GM19328 (cell line): ENCODE measurements around the gene B4GALT2.

Experiments
- ATAC-seq: cut with Tn5 transposase; IDR thresholded peaks from one replicate; pipeline ENCODE4 v1.9.1; 2021; ENCODE audit warnings: mild to moderate bottlenecking, moderate library complexity; ENCODE audit not compliant: unreplicated experiment

Gene B4GALT2

DNA sequence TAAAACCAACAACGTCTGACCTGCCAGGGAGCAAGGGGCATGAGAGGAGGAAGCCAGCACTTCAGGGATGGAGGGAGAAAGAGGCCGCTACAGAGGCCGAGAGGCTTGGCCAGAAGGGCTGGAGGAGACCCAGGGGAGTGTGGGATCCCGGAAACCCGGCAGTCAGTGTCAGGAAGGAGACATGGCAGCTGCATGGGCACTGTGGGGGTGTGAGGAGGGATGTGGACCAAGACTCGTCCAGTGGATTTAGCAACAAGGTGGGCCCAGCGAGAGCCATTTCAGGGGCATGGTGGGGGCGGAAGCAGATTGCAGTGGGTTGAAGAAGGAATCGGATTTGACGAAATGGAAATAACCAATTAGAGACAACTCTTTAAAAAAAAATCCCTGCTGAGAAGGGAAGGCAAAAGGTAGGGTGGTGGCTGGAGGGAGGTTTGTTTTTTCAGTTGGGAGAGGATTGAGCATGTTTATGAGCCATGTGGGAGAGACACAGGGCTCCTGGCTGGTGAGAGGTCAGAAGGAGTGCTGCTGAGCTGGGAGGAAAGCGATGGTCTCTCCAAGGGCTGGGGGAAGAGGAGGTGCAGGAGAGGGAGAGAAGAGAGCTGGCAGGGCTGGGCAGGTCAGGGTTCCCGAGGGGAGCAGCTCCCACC, 4.4 kb downstream of the B4GALT2 start:
- ATAC-seq: no peak

GRCh38 chr1:43984855-43985254, 5.8 kb downstream of the B4GALT2 start:
- no peak for ATAC-seq

DNA sequence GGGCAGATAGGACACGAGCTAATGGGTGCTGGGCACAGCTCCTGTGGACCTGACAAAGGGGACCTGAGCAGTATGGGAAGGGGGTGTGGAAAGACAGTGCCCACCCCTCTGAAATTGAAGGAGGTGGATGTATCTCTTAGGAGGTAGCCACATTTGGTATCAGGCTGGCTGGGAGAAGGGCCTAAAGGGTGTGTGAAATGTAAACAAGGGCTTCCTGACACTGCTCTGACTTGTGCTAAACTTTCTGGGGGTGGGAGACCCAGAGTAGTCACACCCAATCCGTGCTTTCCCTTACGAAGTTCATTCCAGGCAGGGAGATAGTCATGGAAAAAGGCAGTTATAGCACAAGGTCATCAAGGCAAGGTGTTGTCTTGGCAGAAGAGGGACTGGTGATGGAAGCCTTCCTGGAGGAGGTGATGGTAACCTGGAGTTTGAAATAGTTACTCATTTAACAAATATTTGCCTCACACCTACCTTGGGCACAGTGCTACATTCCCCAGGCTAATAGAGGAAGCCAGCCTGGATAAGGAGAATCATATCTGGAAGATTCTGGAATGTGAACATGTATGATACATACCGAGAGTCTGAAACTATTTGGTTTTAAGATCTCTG, 7.1 kb downstream of the B4GALT2 start:
- no peak for ATAC-seq

DNA sequence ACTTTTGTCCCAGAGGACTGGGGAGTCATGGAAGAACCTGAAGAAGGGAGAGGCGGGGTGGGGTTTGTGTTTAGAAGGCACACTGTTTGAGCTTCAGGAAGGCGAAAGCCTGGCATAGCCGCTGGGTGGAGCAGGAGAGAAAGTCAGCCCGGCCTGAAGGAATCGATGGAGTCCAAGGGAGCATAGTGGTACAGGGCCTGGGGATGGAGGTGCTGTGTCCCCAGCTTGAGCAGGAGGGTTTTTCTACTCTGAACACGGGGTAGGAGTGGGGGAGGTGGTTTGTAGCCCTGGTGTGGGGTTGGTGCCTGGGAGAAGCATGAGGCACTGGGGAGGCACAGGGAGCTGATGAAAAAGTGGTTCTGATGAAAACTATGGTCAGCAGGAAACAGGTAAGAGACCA, 7.7 kb downstream of the B4GALT2 start:
- no peak for ATAC-seq

- ATAC-seq: no peak
These were observed 8.3 kb downstream of the B4GALT2 start for GRCh38 chr1:43987159-43987902.

- no peak for ATAC-seq
These were observed 11.5 kb downstream of the B4GALT2 start for GRCh38 chr1:43990271-43991199.

DNA sequence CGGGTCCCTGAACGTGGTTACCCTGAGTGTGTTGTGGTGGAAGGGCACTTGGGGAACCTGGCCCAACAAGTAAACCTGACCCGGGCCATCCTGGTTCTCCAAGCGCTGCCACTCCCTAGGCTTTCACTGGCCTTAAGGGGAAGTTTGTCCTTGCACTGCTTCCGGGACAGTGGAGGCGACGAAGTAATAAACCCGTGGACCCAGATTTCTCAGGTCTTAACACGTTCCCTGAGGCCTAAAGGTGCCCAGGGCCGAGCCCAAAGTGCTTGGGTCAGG, 12.1 kb downstream of the B4GALT2 start:
- ATAC-seq: no peak

DNA sequence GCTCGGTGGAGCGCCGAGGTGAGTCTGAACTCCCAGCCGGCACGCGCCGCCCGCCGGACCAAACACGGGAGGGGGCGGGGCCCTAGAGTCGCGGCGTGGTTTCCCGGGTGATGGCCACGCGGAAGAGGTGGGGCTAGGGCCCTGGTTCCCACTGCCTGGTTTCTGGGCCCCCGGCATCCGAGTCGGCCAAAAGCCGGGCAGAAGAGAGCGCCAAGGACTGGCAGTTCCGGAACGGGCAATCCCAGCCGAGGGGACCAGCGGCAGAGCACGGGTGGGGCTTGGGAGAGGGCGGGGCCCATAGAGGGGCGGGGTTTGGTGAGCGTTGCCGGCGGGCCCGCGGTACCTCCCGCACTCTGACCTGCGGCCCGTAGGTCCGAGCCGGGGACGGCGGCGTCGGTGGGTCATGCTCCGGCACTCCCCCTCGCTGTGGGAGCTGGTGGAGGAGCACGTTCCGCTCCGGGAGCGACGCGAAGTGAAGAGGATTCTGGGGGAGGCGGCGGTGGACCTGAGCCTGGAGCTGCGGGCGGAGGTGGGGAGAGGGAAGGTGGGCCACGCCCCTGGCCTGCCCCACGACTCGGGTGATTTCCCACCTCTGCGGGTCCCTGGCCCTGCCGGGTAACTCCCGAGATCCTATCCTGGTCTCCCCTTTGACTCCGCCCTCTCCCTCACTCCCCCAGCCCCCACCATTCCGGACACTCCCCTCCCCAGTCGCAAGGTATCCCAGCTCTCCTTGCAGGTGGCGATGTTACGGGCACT, 12.6 kb downstream of the B4GALT2 start, which contains the start of gene CCDC24:
Gene CCDC24 (plus strand): TSS at position 124 of the 756 bp plus-strand sequence. CDS start 280 bp downstream, at position 404.
- ATAC-seq: peak; percentile 80

DNA sequence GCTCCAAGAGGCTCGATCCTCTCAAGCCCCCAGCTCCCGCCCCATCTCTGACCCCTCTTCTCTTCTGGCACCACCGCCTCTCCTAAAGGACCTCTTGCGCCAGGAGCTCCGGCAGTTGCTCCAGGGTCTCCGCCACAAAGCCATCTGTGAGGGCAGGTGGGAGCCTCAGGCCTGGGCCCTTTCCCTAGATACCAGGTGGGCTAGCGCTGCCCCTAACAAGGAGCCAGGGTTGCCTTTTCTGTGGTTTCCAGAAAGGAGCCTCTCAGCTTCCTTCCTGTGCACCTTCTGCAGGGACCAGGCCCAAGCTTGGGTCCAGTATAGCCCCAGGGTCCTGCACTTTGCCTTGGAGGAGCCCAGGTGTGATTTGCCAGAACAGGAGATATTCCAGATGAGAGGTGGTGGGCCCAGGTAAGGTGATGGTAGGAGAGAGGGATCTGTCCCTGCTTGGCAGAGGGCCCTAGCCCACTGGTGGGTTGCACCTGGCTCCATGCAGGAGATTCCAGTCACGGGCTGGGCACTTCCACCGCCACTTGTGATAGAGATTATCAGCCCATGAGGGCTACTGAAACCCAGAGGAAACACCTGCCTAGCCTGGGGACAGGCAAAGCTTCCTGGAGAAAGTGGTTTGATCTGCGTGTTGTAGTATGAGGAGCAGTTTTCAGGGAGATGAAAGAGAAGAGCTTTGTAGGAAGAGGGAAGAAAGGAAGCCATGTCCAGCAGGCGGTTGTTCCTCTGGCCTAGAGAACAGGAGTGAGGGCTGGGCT, 13.4 kb downstream of the B4GALT2 start:
- ATAC-seq: no peak

- ATAC-seq: no peak
These were observed 14.3 kb downstream of the B4GALT2 start for GRCh38 chr1:43993206-43993914.

- no peak for ATAC-seq
These were observed 15.1 kb downstream of the B4GALT2 start for GRCh38 chr1:43994071-43994470.

DNA sequence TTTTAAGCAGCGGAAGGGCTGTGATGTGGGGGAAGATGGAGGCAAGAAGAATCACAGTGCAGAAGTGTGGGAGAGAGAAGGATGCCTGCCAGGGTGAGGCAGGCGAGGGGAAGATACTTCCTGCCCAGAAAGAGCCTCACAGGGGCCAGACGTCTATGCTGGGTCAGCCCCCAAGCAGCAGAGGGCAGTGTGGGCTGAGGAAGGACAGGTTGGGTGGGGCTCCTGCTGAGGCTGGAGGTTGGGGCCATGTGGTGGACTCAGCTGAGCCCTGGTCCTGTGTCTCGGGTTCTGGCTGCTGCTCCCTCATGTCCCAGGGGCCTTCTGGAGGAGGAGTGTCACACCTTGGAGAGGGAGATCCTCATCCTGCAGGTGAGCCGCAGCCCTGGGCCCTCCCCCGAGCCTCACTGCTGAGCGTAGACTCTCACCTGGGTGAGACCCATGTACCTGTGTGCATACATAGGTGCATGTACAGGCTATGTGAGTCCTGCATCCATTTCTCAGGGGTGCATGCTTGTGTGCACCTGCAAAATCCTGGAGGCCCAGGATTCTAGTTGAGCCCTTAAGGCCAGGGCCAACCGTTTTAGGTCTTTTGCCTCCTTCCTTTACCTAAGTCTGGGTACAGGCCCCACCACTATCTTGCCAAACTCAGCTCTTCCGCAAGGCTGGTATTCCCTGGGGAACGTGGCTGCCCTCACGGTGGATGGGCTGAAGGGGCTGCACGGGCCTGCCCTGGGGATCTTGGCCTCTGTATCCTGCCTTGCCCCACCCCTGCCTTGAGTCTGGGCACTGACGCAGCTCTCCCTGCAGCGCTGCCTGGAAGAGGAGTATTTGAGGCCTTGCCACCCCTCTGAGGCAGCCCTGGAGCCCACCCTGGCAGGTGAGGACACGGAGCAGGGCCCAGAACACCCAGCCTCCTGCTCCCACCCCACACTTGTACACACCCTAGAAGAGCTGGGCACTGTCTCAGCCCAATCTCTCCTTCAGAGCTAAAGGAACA, 16.1 kb downstream of the B4GALT2 start:
- no peak for ATAC-seq

- no peak for ATAC-seq
These were observed 17.1 kb downstream of the B4GALT2 start for GRCh38 chr1:43995984-43996732.

DNA sequence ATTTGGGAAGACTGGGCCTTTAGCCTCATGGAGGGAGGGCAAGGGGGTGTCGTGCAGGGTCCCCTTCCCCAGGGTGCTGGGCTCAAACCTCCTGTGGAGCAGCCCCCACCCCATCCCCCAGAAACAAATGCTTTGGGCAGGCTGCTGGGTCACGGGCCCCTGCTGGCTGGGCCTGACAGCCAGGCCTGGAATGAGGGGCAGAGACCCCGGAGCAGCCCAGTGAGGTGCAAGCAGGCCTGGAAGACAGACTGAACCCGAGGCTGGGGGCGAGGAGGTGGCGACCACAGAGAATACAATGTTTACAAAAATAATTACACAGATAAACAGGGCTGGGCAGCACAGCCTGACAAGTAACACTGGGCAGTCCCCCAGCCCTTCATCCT, 17.7 kb downstream of the B4GALT2 start:
- no peak for ATAC-seq

- ATAC-seq: no peak
These were observed 18.4 kb downstream of the B4GALT2 start for GRCh38 chr1:43997295-43997999.

DNA sequence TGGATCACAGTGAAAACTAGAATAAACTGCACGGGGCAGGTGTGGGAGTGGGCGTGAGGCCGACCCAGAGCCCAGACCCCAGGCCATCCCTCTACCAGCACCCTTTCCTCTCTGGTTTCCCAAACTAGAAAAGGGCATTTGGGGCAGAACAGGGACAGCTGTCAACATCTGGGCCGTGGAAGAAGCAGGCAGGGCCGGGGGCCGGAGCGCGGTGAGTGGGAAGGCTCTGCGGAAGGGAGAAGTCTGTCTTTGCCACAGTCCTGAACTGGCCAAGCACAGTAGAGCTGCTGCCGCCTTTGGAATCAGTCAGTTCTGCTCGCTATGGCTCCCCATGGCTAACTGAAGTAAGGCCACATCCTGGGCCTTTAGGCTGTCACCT, 19.0 kb downstream of the B4GALT2 start:
- ATAC-seq: no peak

- no peak for ATAC-seq
These were observed 20.4 kb downstream of the B4GALT2 start for GRCh38 chr1:43999455-43999854.
